Inferior parietal cortex (tissue), 1 donor: ENCODE results near the gene MAP3K10.
"Not testable (repeated sequence)": the region's sequence is repeated elsewhere in the genome, so short reads cannot be mapped to it uniquely, and the experiment has no call there.

Source experiments
- DNase-seq: peaks from one replicate; pipeline ENCODE4 v3.0.0-alpha.2; 2016; ENCODE audit errors: extremely low spot score

The MAP3K10 gene

DNA sequence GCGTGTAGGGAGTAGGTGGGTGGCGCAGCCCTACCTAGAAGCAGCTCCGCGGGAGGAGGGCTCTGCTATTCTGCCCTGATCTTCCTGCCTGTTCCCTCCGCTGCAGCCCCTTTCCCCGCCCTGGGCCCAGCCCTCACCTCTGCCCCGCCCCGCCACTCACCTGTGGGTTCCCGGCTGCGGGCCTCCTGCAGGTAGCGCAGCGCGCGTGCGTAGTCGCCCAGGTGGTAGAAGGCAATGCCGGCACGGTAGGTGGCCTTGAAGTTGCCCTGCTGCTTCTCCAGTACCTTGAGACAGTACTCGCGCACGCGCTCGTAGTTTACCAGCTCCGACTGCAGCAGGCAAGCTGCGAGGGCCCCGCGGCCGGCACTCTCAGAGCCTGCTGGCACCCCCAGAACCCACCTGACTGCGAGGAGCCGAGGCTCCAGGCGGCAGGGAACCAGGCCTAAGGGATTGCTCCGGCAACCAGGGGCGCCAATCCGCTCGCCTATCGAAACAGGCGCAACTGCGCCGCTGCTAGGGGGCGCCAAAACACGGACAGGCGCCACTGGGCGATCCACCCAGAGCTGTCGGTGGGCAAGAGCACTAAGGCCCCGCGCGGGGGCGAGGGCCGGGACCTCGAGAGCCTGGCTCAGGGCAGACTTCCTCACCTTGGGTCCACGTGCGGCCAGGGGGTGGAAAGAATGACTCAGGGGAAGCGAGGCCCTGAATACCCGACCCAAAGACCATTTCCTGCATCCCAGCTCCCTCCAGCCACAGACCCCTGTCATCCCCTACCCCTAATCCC, 26.0 kb downstream of the MAP3K10 start:
- no peak for DNase-seq

DNA sequence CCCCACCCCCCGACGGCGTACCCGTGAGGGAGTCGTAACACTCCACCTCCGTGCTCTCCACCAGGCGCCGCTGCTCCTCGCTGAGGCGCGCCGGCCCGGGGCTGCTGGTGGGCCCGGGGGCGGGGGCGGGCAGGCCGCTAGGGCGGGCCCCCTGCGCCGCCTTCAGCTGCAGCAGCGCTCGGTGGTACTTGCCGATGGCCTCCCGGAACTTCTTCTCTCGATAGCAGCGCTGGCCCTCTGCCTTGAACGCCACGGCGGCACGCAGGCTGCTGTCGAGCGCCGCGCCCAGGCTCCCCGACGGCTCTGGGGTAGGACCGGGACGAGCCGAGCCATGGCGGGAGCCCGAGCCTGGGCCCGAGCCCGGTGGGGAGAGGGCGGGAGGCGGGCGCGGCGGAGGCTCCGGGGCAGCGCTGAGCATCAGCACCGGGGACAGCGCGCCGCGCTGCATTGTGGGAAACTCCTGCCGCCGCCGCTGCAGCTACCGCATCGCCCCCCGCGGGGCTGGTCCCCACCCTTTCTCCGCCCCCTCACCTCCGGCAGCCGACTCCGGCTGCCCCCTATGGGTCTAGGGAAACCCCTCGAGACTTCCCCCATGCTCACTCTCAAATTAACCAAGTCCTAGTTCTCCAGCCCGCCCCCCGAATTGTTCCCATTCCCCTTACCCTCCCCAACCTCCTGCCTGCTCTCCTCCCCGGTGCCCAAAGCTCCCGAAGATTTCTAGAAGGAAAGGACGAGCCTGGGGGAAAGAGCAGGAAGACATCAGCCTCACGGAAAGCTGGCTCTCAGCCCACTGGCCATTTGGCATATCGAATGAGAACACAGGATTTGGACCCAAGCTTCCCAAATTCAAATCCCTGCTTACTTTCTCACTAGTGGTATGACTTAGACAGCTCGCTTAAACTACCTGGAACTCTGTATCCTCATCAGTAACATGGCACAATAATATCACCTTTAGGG, 27.0 kb downstream of the MAP3K10 start, which contains the start of gene TTC9B:
TSS of gene TTC9B (minus strand) at position 451 of the 957 bp plus-strand sequence. CDS start at position 448, 3 bp downstream.
- no peak for DNase-seq

DNA sequence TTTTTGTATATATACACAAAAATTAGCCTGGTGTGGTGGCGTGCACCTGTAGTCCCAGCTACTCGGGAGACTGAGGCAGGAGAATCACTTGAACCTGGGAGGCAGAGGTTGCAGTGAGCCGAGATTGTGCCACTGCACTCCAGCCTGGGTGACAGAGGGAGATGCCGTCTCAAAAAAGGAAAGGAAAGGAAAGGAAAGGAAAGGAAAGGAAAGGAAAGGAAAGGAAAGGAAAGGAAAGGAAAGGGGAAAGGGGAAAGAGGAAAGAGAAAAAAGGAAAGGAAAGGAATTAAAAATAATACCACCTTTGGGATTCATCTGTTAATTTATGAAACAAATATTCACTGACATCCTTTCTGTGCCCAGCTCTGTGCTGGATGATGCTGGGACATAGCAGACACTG, 27.8 kb downstream of the MAP3K10 start:
- DNase-seq = not testable (repeated sequence)

DNA sequence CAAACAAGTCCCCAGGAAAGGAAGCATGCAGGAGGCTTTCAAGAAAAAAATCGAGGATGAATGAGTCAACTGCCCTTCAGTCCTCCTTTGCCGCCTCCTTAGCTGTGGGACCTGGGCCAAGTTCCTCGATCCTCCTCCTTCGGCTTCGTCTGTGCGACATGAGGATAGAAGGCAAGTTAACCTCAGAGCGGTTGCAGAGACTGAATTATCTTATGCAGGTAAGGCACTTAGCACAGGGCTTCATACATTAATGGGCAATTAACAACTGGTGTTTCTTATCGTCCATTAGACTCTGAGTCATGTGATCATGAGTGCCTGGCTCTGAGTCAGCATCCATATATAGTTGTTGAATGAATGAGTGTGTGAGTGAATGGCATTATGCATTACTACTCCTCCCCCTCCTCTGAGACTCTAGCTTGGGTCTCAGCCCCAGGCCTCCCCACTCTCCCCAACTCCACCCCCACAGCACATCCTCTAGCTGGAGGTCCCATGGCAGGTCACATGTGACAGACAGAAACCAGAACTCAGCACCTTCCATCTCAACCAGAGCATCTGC, 28.6 kb downstream of the MAP3K10 start:
- DNase-seq = no peak

DNA sequence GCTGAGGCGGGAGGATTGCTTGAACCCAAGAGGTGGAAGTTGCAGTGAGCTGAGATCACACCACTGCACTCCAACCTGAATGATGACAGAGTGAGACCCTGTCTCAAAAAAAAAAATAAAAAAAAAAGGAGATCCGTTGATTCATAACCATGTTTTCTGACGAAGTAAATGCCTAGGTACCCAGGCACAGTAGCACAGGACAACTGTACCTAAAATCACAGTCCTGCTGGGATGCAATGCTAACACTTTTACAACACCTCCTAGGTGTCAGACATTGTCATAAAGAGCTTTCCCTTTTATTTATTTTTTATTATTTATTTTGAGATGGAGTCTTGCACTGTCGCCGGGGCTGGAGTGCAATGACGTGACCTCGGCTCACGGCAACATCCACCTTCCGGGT, 29.4 kb downstream of the MAP3K10 start:
- DNase-seq = no peak

DNA sequence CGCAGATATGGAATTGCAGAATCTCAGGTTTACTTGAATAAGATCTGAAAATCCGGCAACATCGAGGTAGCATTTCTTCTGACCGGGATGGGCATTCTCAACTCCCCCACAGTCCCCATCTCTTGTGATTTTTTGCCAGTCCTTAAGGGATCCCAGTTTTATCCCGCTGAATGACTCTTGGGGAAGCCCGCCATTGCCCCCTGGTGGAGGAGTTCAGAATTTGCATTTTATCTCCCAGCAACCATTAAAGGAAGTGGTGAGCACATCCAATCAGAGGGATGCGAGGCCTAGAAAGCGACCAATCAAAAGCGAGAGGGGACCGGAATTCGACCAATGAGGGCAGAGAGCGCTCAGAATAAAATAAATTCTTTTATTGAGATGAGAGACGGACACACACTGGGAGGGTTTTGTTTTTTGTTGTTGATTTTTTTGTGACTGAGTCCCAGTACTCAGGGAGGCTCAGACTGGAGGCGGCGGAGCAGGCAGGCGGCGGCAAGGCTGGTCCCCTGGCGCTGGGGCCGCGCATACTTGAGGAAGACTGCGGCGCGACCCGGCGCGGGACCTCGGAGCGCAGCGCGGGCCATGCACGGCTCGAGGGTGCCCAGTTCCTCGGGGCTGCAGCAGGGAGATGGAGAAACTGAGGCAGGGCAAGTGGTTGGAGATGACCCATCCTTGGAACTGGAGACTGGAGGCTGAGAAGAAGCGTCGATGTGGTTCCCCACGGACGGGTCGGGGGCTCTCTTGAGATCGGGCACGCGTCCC, 30.8 kb downstream of the MAP3K10 start:
- DNase-seq = peak; percentile 98

DNA sequence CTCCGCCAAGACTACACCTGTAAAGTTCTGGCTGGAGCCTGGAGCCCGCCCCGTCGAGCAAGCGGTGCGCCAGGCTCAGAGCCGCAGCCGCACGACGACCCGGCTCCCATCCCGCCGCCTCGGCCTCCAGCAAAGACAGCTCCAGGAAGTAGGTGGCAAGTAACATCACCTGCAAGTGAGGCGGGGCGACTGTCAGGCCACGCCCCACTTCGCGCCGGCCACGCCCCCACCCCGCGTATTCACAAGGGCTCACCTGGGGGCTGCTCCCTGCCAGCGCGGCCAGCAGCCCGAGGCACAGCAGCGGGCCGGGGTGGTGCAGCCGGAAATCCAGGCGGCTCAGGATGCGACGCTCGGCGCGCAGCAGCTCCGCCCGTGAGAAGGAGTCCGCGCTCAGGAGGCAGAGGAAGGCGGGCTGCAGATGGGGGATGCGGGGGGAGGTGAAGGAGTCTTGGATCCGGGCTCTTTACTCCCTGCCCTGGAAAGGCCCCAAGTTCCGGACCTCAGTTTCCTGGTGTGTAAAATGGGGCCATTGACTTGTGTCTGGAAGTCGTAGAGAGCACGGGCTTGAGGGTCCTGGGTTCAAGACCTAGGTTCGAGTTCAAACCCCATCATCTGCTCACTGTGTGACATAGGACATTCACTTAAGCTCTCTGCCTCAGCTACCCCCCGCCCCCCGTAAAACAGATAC, 32.1 kb downstream of the MAP3K10 start:
- DNase-seq = no peak

DNA sequence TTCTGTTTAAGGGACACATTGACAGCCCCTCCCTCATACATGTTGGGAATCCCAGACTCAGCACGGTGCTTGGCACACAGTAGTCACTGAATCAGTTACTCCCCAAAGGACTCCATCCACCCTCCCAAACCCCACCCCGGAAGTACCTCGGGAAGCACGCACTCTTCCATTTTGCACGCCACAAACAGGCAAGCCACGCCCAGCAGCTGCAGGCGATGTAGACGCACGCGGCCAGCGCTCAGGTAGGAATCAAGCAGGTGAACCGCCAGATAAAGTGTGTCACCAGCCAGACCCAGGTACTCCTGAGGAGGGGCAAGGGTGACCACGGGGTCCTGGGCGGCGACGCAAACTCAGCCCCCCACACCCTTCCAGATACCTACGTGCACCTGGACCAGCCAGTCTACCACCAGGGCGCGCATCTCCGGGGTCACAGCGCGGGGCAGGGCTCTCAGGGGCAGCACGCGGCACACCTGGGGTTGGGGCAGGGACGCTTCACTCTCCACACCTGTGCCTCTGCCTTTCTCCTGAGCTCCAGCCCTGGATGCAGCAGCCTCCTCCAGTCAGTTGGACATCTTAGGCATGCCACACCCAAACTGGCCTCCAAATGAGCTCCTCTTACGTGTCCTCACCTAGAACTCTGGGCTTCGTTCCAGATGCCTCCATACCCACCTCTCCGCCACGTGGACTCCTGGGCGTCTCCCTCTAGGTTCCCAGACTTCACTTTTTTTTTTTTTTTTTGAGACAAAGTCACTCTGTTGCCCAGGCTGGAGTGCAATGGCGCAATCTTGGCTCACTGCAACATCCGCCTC, 33.3 kb downstream of the MAP3K10 start:
- DNase-seq = no peak

DNA sequence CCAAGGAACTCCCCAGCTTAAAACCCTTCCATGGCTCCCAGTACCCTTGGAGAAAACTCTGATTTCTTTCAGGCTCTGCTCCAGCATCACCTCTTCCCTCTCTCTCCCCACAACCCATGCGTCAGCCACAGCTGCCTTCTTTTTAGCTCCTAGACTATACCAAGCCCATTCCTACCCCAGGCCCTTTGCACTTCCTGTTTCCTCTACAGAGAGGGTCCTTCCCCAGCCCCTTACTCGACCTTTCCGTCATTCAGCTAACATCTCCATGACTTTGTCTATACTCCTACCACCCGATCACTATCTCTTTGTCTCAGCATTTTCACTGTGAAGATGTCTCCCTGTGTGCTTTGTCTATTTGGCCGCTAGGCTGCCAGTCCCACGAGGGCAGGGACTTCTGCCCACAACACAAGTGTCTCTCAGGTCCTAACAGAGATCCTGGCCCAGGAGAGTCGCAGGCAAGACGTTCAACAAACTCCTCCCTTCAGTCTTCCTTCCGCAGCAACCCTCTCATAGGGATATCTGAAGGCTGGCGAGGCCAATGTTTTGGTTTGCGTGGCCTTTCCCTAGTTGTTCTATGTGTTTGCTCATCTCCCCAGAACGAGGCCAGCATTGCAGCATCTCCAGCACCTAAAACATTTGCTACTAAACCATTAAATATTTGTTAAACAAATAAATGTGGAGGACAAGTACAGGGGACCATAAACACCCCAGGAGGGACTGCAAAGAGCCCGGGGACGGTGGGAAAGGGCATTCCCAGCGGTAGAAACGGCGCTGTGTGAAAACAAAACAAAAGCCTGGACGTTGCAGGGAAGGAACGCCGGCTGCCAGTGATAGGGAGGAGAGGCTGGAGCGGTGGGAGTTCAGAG, 34.4 kb downstream of the MAP3K10 start:
- no peak for DNase-seq

DNA sequence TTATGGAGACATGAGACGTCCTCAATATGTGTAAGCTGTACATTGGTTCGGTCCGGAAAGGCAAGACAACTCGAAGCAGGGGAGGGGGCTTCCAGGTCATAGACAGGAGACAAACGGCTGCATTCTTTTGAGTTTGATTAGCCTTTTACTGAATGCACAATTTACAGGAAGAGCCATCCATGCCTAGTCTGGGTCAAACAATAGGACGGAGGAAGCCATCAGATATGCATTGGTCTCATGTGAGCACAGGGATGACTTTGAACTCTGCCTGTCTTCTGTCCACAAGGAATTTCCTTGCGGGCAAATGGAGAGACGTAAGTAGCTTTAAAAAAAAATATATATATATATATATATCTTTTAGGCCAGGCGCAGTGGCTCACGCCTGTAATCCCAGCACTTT, 37.1 kb downstream of the MAP3K10 start:
- no peak for DNase-seq

DNA sequence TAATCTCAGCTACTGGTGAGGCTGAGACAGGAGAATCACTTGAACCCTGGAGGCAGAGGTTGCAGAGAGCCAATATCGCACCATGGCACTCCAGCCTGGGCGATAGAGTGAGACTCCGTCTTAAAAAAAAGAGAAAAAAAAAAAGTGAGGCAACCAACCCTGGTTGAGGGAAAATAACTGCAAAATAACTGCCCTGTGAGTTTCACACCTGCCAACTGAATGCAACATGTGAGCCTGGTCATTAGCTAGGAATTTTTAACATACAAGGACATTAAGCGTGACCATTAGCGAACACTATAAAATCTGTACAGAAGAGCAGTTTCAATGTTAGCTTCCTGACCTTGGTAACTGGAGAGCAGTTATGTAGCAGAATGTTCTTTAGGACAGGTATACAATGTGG, 37.6 kb downstream of the MAP3K10 start:
- DNase-seq = no peak

DNA sequence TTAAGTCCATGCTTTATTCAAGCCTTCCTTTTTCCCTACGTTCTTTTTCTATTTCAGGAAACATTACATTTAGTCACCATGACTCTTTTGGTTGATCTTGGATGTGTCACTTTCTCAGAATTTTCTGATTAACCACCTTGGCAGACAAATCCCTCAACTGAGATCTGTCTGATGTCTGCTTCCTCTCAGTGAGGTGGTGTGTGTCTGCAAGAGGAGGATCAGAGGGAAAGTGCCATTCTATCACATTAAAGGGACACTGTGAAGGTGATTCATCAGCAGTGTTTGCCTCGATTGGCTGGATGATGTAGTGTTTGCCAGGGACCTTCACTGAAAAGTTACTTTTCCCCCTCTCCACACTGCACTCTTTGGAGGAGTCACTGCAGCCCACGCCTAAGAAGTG, 38.3 kb downstream of the MAP3K10 start:
- DNase-seq = no peak

DNA sequence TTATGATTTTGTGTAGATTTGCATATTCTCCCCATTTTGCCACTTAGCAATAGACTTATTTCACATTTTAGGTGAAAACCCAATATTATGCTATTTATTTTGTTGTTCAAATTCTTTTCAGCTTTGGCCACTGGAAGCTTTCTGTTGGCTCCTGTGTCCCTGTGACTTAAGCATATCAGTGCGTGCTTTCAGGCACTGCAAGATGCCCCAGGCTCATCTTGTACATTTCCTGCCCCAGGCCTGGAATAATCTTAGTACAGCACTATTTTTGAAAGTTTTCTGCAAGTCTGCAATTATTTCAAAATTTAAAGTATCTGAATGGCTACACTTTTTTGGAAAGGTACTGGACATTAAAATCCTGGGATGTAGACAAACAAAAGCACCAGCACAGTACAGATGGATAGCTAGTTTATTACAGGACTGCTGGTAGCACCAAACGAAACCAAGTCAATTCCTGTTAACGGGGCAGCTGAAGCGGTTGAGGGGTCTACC, 38.7 kb downstream of the MAP3K10 start:
- DNase-seq = no peak

DNA sequence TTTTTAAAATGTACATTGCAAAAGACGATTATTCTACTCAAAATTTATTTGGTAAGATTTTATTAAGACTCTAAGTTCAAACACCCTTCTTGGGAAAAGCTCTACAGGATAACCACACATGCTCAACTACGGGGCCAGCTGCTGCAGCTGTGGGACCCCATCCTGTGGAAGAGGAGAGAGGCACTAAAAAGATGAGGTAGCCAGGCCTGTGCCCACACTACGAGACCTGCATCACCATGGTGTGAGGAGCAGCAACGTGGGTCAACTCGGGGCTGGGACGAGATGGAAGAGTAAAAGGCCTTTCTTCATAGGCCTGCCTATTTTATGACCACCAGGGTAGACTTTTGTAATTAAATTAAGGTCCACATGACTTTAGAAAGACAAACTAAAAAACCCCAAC, 39.8 kb downstream of the MAP3K10 start:
- DNase-seq = no peak

DNA sequence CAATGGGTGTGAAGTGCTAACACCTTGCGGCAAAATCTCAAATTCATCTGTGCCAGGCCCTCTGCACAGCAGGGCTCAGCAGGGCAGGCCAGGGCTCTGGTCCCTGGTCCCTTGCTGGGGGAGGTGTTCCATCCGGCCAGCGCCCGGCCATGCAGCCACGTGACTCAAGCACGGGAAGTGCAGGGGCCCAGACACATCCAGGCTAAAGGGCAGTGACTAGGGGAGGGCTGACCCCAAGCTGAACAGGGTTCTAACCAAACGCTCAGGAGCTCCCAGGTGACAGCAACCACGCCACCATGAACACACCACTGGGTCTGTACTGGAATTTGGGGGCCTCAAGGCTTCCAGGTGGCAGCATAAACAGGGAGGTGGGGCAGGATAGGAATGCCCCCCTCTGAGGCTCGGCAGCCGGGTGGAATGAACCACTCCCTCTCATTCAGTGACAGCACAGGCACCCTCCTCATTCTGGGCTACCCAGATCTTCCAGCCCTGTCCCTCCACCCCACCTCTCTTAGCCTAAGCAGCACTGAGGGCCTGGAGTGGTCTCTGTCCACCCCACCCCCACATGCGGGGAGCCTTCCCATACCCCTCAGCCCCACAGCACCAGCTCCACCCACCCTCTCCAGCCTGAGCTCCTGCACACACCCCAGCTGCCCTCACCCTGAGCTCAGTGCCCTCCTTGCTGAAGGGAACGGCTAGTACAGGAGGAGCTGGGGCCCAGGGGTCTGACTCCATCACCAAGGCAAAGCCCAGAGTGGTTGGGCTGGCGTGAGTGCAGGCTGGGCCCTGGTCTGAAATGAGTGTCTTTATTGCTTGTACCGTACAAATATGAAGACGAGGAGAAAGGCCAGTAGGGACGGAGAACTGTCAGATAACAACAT, 40.6 kb downstream of the MAP3K10 start:
- DNase-seq = no peak

DNA sequence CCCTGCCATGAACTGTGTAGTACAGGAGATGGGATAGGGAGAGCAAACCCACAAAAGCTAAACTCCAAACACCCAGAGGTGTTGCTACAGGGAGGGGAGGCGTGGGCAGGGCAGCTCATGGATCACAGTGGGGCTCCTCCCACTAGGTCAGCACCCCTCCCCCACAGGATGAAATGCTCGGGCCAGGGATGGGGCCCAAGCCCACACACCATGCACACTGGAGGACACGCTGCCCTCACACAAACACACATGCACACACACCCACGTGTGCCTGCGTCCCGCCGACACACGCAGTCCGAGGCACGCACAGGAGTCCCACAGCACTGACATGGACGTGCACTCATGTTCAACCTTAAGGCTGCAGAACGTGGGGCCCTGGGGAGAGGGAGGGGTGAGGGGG, 41.3 kb downstream of the MAP3K10 start:
- DNase-seq = no peak

DNA sequence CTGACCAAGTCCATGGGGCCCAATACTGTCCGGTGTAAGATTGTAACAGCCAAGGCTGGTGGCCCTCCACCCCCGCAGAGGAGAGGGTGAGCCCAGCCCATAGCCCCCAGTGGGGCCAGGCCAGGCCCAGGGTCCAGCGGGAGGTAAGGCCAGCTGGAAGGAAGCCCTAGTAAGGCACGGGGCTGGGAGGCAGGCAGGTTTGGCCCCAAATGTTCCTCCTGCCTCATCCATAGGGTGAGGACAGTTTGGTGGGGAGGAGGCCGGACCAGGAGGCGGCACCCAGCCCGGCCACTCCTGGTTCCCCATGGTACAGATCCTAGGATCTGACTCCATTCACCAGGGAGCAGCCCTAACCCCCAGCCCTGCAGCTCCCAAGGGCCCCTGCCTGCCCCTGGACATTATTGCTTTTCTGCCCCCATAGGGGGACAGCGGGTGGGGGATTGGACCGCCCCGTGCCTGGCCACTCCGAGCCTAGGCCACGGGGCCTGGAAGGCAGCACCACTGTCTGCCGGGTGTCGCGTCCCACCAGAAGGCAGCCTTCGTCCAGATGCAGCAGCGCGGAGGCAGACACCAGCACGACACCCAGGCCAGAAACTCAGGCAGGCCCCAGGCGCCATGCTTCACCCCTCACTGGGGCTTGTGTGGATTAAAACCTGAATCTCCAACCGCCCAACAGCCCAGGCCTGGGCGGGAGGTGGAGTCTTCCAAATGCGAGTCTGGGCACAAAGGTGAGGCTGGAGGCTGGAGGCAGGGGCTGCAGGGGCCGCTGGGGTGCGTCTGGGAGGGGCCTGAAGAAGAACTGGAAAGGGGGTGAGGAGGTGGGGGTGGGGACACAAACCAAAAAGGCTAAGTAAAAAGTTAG, 42.0 kb downstream of the MAP3K10 start:
- DNase-seq = no peak
